ENCODE measurements around the gene LY9.

Gene LY9

DNA sequence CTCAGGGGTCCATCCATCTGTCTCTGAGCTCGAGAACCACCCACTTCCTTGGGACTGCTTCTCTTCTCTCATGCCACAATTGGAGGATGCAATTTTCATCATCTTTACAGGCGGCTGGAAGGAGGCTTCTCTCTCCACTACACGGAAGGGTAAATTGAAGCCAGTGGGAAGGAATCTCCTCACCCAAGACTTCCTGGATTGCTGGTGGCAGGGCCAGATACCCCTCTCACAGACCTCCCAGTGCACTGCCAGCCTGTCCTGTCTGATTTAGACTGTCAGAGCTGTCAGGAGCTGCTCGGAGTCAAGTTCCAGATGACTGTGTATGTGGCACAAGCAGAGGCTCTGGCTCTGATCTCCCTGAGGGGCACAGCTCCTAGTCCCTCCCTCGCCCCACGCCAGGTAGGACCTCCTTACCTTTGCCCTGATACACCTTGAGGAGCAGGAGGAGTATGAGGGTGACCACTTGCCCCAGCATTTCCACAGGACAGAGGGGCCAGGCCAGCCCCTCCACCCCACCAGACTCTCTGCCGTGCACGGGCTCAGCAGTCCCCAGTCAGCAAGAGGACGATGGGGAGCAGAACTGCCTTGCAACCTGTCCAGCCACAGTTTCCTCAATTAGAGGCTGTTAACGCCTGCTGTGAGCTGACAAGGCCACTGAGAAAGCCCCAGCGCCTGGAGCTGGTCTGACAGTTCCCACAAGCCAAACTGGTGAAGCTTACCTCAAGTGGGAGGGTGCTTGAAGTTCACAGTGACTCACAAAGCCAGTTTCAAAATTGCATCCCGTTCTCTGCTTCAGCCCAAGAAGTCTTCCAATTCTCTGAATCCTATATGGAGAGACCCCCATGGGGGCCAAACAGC is 66.5 kb downstream of the LY9 start, which contains the start of gene CD244:
CD244 (minus strand) TSS at position 685 of the 858 bp plus-strand sequence; CDS start at position 475, 210 bp downstream.
- TF ChIP-seq, protein P1, sequence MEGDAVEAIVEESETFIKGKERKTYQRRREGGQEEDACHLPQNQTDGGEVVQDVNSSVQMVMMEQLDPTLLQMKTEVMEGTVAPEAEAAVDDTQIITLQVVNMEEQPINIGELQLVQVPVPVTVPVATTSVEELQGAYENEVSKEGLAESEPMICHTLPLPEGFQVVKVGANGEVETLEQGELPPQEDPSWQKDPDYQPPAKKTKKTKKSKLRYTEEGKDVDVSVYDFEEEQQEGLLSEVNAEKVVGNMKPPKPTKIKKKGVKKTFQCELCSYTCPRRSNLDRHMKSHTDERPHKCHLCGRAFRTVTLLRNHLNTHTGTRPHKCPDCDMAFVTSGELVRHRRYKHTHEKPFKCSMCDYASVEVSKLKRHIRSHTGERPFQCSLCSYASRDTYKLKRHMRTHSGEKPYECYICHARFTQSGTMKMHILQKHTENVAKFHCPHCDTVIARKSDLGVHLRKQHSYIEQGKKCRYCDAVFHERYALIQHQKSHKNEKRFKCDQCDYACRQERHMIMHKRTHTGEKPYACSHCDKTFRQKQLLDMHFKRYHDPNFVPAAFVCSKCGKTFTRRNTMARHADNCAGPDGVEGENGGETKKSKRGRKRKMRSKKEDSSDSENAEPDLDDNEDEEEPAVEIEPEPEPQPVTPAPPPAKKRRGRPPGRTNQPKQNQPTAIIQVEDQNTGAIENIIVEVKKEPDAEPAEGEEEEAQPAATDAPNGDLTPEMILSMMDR (IDR thresholded peaks at IDR 0.05; ENCODE audit: low read depth, low read length), result no peak
- DNase-seq, result no peak
- H3K36me3 ChIP-seq, result no peaks in the 10 kb centered on the region
- no peaks in the 10 kb centered on the region for H3K4me1 ChIP-seq
- H3K9me3 ChIP-seq, result no peaks in the 10 kb centered on the region
- no peak within 1 kb of the TSS for H3K4me3 ChIP-seq (ENCODE audit: low read depth, low read length)
- no peaks in the 10 kb centered on the region for H3K27me3 ChIP-seq

- no peaks in the 10 kb centered on the region for H3K9me3 ChIP-seq
- TF ChIP-seq, protein P1 (IDR thresholded peaks at IDR 0.05; ENCODE audit: low read depth, low read length), result no peak
- no peaks in the 10 kb centered on the region for H3K27me3 ChIP-seq
- no peaks in the 10 kb centered on the region for H3K36me3 ChIP-seq
- no peak overlapping the region for H3K4me3 ChIP-seq (ENCODE audit: low read depth, low read length)
- no peak for DNase-seq
- no peaks in the 10 kb centered on the region for H3K4me1 ChIP-seq
These were observed 67.2 kb downstream of the LY9 start for GRCh38 chr1:160863061-160863773.

DNA sequence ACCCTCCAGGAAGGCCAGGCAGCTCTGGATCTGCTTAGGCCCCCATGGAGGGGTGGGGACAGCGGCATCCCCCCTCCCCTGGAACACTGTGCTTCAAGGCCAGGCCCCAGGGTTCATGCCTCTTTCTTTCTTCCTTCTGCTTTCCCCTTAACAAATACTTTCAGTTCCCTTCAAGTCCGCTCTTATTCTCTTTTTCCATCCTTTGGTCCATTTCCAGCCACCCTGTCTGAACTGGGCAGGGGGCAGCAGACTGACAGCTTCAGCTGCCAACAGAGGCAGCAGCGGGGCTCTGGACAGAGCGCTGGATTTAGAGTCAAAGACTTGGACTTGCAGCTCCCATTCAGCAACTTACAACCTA is 67.8 kb downstream of the LY9 start:
- TF ChIP-seq, protein P1 (IDR thresholded peaks at IDR 0.05; ENCODE audit: low read depth, low read length), result no peak
- no peak for DNase-seq
- H3K4me3 ChIP-seq (ENCODE audit: low read depth, low read length), result no peak overlapping the region
- no peaks in the 10 kb centered on the region for H3K4me1 ChIP-seq
- H3K9me3 ChIP-seq, result no peaks in the 10 kb centered on the region
- no peaks in the 10 kb centered on the region for H3K36me3 ChIP-seq
- no peaks in the 10 kb centered on the region for H3K27me3 ChIP-seq

DNA sequence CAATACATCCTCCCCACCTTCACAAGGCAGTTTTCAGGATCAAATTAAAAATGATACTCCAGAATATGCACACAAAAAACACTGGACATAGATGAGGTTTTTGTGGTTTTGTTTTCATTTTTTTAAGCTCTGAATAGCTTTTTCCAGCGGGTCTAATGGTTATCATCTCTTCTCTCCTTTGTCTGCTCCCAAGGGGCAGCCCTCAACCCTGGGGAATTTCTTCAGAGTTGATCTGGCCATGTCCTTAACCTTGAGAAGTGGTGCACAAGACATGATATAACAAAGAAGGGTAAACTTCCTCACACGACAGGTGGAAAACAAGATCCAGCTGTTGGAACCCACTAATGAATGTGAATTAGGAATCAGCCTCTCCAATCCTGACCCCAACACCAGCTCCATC is 68.2 kb downstream of the LY9 start:
- H3K4me3 ChIP-seq (ENCODE audit: low read depth, low read length), result no peak overlapping the region

DNA sequence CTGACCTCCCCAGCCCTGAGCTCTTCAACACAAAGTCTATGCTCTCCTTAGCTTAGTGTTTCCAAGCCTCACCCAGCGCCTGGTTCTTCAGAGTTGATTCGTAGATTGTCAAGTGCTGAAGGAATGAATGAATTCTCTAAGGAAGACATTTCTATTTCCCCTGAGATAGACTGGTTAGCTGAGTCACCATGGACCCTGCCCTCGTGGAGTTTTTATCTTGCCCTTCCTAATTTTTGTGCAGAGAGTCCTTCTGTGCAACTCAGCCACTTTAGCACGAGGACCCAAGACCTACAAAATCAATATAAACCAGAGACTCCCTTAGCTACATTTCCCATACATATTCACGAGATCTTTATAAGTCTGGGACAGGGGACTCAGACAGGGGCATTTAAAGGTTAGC is 69.4 kb downstream of the LY9 start:
- DNase-seq, result no peak
- no peaks in the 10 kb centered on the region; the same call in 1 of the 2 replicates for H3K27me3 ChIP-seq
- TF ChIP-seq, protein P1 (IDR thresholded peaks at IDR 0.05; ENCODE audit: low read depth, low read length), result no peak
- no peaks in the 10 kb centered on the region for H3K4me1 ChIP-seq
- H3K36me3 ChIP-seq, result no peaks in the 10 kb centered on the region
- H3K9me3 ChIP-seq, result no peaks in the 10 kb centered on the region
- no peak overlapping the region for H3K4me3 ChIP-seq (ENCODE audit: low read depth, low read length)

More for the DNA sequence above, 68.2 kb downstream of the LY9 start:
- Histone ChIP-seq H3K36me3 (no peaks in the 10 kb centered on the region), H3K27me3 (no peaks in the 10 kb centered on the region; the same call in 1 of the 2 replicates), H3K4me1 (no peaks in the 10 kb centered on the region), H3K9me3 (no peaks in the 10 kb centered on the region)
- DNase-seq, result no peak
- TF ChIP-seq, protein P1 (IDR thresholded peaks at IDR 0.05; ENCODE audit: low read depth, low read length), result no peak
